ENCODE measurements around the gene USP6NL.

The USP6NL gene

GRCh38 chr10:11551104-11551503 is 60.3 kb downstream of the USP6NL start:
- DNase-seq (ENCODE audit: low spot score): no peak

DNA sequence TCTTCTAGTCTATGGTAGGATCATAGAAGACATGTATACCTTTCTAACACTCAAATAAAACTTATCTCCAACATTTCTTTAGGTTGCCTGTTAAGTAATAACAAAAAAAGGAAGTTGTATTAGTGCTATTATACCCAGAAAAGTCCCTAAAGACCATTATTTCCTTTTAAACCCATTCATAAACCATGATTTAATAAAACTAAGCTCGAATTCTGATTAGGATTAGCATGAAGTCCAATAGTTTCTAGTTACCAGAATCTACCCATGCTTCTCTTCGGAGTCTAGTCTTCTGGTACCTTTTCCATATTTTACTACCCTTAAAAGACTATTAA is 62.7 kb downstream of the USP6NL start:
- DNase-seq (ENCODE audit: low spot score): no peak

GRCh38 chr10:11548065-11548767 is 63.2 kb downstream of the USP6NL start:
- no peak for DNase-seq (ENCODE audit: low spot score)

- DNase-seq (ENCODE audit: low spot score): no peak
Measured at GRCh38 chr10:11546581-11546980, 64.9 kb downstream of the USP6NL start.

DNA sequence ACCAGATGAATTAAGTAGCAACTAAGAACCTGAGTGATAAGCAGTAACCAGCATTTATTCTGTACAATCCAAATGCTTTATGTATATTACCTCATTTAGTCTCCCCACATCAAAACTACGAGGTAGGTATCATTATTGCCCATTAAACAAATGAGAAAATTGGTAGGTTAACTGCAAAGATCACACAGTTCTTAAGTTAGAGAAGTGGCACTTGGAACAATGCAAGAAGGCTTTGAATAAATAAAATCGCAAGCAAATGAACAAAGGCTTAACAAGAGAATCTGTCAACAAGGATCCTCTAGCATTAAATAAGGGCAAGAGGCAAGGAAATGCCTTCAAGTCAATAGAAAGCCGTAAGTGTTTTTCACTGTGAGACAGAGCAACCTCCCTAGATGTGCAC is 70.2 kb downstream of the USP6NL start:
- no peak for DNase-seq (ENCODE audit: low spot score)

GRCh38 chr10:11539191-11539868 is 72.1 kb downstream of the USP6NL start:
- no peak for DNase-seq (ENCODE audit: low spot score)

- no peak for DNase-seq (ENCODE audit: low spot score)
Measured at GRCh38 chr10:11538834-11539190, 72.6 kb downstream of the USP6NL start.

DNA sequence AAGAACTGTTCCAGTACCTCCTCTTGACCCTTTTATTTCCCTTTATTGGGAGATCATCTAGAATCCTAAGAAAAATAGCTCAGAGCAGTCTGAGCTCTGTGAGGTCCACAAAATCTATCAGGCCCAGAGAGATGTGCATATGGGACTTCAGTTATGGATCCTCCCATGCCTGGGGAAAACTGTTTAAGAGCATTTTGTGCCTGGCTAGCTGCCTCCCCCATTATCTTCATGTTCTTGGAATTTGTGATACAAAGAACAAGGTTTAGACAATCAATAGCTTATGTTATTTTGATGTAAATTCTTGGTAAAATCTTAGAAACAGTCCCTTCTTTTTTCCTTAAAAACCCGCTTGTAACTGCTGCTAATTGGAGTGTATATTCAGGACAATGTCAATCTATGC is 75.2 kb downstream of the USP6NL start:
- no peak for DNase-seq (ENCODE audit: low spot score)

DNA sequence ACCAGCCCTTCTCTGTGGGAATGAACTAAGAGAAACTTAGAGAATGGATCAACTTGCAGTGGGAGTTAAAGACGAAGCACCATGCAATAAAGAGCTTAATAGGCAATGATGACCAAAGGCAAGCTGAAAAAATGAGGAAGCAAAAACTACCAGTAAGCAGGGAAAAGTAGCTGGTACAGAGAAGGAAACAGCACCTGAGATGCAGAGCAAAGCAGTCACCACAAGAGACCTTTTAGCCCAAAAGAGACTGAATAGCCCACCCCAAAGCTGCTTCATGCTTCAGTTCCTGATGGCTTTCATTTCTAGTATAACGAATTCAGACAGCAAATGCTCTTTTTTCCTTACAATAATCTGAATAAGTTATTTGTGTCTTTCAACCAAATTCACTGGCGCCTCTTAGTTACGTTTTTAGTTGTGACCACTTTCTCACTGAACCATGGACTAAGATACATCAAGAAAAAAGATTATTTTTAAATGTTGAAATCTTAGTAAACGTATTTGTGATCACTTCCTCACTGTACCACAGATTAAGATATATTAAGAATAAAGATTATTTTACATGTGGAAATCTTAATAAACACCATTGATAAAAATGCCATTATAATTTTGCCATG is 76.0 kb downstream of the USP6NL start:
- DNase-seq (ENCODE audit: low spot score): no peak

- DNase-seq (ENCODE audit: low spot score): no peak
Measured at GRCh38 chr10:11533328-11533781, 78.1 kb downstream of the USP6NL start.

- DNase-seq (ENCODE audit: low spot score): no peak
Measured at GRCh38 chr10:11532306-11532705, 79.1 kb downstream of the USP6NL start.

DNA sequence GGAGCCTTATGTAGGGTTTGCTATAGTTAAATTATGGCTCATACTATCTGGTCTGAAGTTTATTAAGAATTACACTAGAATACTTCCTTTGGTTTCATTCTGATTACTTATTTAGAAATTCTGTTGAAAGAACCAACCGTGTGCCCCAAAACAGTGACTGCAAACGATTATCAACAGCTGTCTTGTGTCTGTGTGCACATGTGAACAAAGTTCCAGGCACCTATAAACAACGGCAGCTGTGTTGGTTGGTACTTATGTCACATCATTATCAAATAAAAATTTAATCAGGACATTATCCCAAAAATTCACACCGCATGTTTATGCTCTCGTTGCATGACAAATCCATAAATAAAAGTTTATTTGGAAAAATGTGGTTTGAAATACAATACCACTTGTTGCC is 80.6 kb downstream of the USP6NL start:
- DNase-seq (ENCODE audit: low spot score): no peak

DNA sequence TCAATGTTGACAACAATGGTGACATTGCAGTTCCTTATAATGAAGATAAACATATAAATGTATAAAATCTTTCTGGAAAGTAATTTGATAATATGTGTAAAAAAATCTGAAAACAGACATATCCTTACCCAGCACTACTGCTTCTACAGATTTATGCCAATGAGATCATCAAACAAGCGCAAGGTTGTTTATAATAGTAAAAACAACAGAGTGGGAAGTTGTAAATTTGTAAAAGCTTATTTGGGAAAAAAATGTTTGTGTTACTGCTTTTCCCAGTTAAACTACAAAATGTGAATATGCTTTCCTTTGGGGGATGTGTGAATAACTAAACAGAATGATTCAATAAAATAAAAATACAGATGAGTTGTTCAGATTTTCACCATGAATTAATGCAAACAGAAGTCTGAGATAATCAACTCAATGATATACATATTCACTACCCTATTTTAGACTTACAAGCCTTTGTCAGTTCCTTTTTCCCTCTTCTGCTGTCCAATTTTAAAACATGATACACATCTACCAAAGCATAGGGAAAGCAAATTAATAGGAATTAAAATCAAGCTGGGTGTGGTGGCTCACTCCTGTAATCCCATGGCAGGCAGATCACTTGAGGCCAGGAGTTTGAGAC is 82.1 kb downstream of the USP6NL start:
- DNase-seq (ENCODE audit: low spot score): no peak

GRCh38 chr10:11528286-11528685 is 83.2 kb downstream of the USP6NL start:
- no peak for DNase-seq (ENCODE audit: low spot score)

- DNase-seq (ENCODE audit: low spot score): no peak
Measured at GRCh38 chr10:11527691-11528255, 83.7 kb downstream of the USP6NL start.

DNA sequence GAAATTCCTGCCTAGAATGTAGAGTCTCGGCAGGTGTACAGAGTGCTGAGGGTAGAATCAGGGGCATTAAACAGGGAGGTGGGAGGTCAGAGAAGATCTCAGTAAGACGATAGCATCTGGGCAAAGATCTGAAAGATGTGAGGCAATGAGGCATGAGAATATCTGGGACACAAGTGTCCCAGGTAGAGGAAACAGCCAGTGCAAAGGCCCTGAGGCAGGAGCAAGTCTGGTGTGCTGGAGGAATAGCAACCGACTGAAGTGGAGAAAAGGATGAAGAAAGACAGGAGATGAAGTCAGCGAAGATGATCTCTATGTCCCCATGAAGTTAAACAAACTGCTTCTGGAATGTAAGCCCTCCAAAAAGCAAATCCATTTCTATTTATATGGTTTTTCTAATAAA is 84.4 kb downstream of the USP6NL start:
- DNase-seq (ENCODE audit: low spot score): no peak

DNA sequence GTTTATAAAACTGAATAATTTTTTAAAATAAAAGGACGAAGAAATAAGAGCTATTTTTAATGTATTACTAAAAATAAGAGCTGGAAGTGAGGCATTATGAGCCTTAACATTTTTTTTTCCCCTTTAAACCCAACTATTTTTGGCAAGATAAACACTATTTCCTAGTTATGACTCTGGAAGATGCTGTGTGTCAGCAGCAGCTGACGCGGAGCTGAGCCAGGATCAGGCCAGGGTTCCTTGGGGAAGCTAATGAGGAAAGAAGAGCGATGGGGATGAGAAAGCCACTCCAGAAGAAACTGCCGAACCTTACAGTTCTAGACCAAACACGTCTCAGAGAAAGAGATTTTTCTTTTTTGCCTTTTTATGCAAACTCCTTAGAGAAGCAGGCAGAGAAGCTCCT is 85.9 kb downstream of the USP6NL start:
- no peak for DNase-seq (ENCODE audit: low spot score)

DNA sequence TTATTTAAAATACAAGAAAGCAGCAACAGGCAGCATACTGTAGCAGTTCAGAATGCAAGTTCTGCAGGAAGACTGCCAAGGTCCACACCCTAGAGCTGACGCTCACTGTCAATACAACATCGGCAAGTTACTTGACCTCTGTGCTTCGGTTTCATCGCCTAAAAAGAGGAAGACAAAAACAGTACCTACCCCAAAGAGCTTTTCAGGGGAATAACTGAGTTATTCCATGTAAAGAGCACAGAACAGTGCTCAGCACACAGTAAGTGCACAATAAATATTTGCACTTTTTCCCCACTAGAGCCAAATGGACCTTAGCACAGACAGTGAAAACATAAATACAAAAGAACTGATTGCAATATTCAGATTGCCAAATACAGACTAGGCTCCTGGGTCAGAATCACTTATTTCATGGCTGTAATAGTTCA is 88.6 kb downstream of the USP6NL start:
- no peak for DNase-seq (ENCODE audit: low spot score)

DNA sequence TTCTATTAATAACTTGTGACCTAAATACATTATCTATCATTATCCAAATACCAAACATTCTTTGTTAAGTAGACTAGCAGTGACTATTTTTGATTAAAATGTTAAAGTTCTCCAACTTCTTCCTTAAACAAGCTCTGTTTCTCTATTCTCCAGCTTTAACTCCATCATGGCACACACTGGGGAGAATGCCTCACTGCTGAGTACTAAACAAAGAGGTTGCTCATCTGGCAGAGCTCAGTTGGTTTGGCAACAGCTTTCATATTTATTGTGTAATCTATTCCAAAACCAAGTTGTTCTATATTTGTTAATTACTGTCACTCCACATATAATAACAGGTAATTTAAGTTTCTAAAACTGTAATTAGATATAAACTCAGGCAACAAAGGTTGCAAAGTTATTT is 89.6 kb downstream of the USP6NL start:
- DNase-seq (ENCODE audit: low spot score): no peak

DNA sequence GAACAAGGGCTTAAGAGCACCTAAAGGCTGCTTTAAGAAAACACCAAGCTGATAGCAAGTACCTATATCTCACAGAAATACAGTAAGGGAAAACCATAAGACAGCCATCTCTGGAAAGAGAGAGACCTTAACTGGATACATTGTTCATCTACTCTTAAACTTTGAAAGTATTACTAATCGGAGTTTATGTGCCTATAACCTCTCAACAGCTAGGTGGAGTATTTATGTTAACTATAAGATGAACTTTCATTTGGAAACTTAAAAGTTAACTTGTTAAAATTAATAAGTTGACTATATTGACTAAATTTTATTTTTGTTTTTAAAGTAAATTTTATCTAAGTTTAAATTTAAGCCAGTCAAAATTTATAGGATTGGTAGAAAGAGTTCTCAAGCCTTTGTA is 90.6 kb downstream of the USP6NL start:
- DNase-seq (ENCODE audit: low spot score): no peak

DNA sequence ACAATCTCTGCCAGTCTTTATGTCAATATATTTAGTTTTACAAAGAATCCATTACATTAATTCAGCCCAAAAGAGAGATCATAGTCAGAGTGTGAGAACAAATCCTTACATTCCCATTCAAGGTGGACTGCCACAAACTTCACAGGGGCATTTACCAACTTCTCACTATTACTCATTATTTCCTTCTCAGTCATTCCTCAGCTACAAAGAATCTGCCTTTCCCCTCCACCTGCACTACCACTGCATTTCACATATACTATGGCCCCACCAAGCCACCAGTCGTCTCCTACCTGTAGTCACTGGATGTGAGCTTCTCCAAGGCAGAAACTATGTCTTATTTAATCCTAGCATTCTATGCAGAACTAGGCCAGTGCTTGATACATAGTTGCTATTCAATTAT is 94.3 kb downstream of the USP6NL start:
- DNase-seq (ENCODE audit: low spot score): no peak

- DNase-seq (ENCODE audit: low spot score): no peak
Measured at GRCh38 chr10:11516431-11516746, 95.1 kb downstream of the USP6NL start.
